HEK293 (cell line): ENCODE results near the gene CRABP2.

ENCODE experiments used
- ZBTB8A ChIP-seq: fragments of 450-650 bp; formaldehyde crosslinking; IDR thresholded peaks from 2 replicates; pipeline ENCODE4 v1.5.1; 2016; ENCODE audit warnings: missing biosample characterization, missing genetic modification characterization
- ZNF121 ChIP-seq: fragments of 450-650 bp; formaldehyde crosslinking; IDR thresholded peaks from 2 replicates; pipeline ENCODE4 v1.5.1; 2016; ENCODE audit warnings: missing biosample characterization, missing genetic modification characterization
- ZNF157 ChIP-seq: fragments of 450-650 bp; formaldehyde crosslinking; IDR thresholded peaks from 2 replicates; pipeline ENCODE4 v1.5.1; 2016; ENCODE audit warnings: missing biosample characterization, missing genetic modification characterization
- ZNF549 ChIP-seq: fragments of 450-650 bp; IDR thresholded peaks from 2 replicates; pipeline ENCODE4 v1.5.1; 2018; ENCODE audit warnings: missing biosample characterization, missing genetic modification characterization, mild to moderate bottlenecking, inconsistent platforms, moderate library complexity
- ZNF785 ChIP-seq: fragments of 450-650 bp; formaldehyde crosslinking; IDR thresholded peaks from 2 replicates; pipeline ENCODE4 v1.5.1; 2016; ENCODE audit warnings: missing biosample characterization, missing genetic modification characterization
- TF ChIP-seq, protein P1 (sequence below): fragments of 450-650 bp; formaldehyde crosslinking; IDR thresholded peaks from 2 replicates; pipeline ENCODE4 v1.5.1; 2016; ENCODE audit warnings: missing biosample characterization, missing genetic modification characterization
- TF ChIP-seq, protein P2 (sequence below): fragments of 450-650 bp; IDR thresholded peaks from 2 replicates; pipeline ENCODE4 v1.5.1; 2018; ENCODE audit warnings: missing biosample characterization, missing genetic modification characterization
- TF ChIP-seq, protein P3 (sequence below): fragments of 450-650 bp; formaldehyde crosslinking; IDR thresholded peaks from 2 replicates; pipeline ENCODE4 v1.5.1; 2016; ENCODE audit warnings: missing biosample characterization, missing genetic modification characterization
- TF ChIP-seq, protein P4 (sequence below): fragments of 450-650 bp; formaldehyde crosslinking; IDR thresholded peaks from 2 replicates; pipeline ENCODE4 v1.5.1; 2016; ENCODE audit warnings: missing biosample characterization, missing genetic modification characterization

- TF ChIP-seq, protein P1, sequence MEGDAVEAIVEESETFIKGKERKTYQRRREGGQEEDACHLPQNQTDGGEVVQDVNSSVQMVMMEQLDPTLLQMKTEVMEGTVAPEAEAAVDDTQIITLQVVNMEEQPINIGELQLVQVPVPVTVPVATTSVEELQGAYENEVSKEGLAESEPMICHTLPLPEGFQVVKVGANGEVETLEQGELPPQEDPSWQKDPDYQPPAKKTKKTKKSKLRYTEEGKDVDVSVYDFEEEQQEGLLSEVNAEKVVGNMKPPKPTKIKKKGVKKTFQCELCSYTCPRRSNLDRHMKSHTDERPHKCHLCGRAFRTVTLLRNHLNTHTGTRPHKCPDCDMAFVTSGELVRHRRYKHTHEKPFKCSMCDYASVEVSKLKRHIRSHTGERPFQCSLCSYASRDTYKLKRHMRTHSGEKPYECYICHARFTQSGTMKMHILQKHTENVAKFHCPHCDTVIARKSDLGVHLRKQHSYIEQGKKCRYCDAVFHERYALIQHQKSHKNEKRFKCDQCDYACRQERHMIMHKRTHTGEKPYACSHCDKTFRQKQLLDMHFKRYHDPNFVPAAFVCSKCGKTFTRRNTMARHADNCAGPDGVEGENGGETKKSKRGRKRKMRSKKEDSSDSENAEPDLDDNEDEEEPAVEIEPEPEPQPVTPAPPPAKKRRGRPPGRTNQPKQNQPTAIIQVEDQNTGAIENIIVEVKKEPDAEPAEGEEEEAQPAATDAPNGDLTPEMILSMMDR (tag by site-specific recombination), result no peak
- TF ChIP-seq ZNF549 (tag by site-specific recombination), result no peak
- TF ChIP-seq ZBTB8A (tag by site-specific recombination), result no peak
- TF ChIP-seq, protein P2, sequence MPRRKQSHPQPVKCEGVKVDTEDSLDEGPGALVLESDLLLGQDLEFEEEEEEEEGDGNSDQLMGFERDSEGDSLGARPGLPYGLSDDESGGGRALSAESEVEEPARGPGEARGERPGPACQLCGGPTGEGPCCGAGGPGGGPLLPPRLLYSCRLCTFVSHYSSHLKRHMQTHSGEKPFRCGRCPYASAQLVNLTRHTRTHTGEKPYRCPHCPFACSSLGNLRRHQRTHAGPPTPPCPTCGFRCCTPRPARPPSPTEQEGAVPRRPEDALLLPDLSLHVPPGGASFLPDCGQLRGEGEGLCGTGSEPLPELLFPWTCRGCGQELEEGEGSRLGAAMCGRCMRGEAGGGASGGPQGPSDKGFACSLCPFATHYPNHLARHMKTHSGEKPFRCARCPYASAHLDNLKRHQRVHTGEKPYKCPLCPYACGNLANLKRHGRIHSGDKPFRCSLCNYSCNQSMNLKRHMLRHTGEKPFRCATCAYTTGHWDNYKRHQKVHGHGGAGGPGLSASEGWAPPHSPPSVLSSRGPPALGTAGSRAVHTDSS (tag by site-specific recombination), result no peak
- no peak for TF ChIP-seq ZNF157 (tag by site-specific recombination)
- TF ChIP-seq, protein P3, sequence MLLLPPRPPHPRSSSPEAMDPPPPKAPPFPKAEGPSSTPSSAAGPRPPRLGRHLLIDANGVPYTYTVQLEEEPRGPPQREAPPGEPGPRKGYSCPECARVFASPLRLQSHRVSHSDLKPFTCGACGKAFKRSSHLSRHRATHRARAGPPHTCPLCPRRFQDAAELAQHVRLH, result no peak
- TF ChIP-seq ZNF121 (tag by site-specific recombination), result no peak
- TF ChIP-seq, protein P4, sequence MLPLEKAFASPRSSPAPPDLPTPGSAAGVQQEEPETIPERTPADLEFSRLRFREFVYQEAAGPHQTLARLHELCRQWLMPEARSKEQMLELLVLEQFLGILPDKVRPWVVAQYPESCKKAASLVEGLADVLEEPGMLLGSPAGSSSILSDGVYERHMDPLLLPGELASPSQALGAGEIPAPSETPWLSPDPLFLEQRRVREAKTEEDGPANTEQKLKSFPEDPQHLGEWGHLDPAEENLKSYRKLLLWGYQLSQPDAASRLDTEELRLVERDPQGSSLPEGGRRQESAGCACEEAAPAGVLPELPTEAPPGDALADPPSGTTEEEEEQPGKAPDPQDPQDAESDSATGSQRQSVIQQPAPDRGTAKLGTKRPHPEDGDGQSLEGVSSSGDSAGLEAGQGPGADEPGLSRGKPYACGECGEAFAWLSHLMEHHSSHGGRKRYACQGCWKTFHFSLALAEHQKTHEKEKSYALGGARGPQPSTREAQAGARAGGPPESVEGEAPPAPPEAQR (tag by site-specific recombination), result no peak
- no peak for TF ChIP-seq ZNF785
Observed at GRCh38 chr1:156738407-156738806, 33.0 kb upstream of the CRABP2 start.
